Psoas muscle (tissue), 8 donors: ENCODE results near the gene SORL1. TPM values are rescaled to one million over a fixed set of nuclear protein-coding genes. Genes with fewer than 3 reads are reported as not detected.

Experiments
- ATAC-seq, 4 donors: fragments of 200-7000 bp; cut with Tn5 transposase; one replicate each; pipeline ENCODE4 v1.9.1; 2020; ENCODE audit warnings: moderate library complexity in 3 of 4, mild to moderate bottlenecking in 2 of 4
- DNase-seq, 2 donors: peaks; one replicate each; pipeline ENCODE4 v3.0.0-alpha.2; 2020
- H3K27ac ChIP-seq: fragments of 200-600 bp; one replicate; pipeline ENCODE4 v1.8.0; 2022
- H3K27me3 ChIP-seq, 3 donors: fragments of 200-600 bp in 1 of 3; one replicate each; pipeline versions ENCODE4 v1.6.1 to v1.8.0; 2013 to 2022; ENCODE audit warnings: low read length in 2 of 3, mild to moderate bottlenecking in 2 of 3, moderate library complexity in 1 of 3; ENCODE audit not compliant: insufficient read depth in 3 of 3
- H3K36me3 ChIP-seq, 2 donors: fragments of 200-600 bp in 1 of 2; one replicate each; pipeline versions ENCODE4 v1.6.1 to v1.8.0; 2013 to 2022; ENCODE audit warnings: low read depth in 1 of 2, mild to moderate bottlenecking in 1 of 2, moderate library complexity in 1 of 2; ENCODE audit not compliant: insufficient read depth in 1 of 2
- H3K4me1 ChIP-seq: fragments of 200-600 bp; one replicate; pipeline ENCODE4 v1.8.0; 2022
- H3K4me3 ChIP-seq: fragments of 200-600 bp; one replicate; pipeline ENCODE4 v1.8.0; 2022; ENCODE audit warnings: mild to moderate bottlenecking
- H3K9me3 ChIP-seq: fragments of 200-600 bp; one replicate; pipeline ENCODE4 v1.8.0; 2022
- CTCF ChIP-seq: fragments of 200-600 bp; IDR thresholded peaks from one replicate; pipeline ENCODE4 v1.8.0; 2022; ENCODE audit warnings: antibody characterized with exemption
- whole genome bisulfite sequencing, 3 donors: extraction: QIAGEN DNeasy Blood & Tissue Kit; methylation state at CpG; one replicate each; pipeline versions ENCODE4 v1.1.6 to v1.1.7; 2013; 5-methylcytosine and 5-hydroxymethylcytosine counted together
- intact Hi-C, 2 donors: fragments of 100-400 bp; cut with DNase I; formaldehyde crosslinking; loops; one replicate each; pipeline versions ENCODE4 v1.11.0 to v1.14.2; 2022
- polyA plus RNA-seq, 3 donors: library from polyadenylated mRNA; stranded (reverse); fragments of 200-250 nt; gene quantifications; one replicate each; pipeline ENCODE4 v1.2.3, GENCODE V29; 2013
- total RNA-seq, 4 donors: library from RNA; stranded (reverse); fragmentation: NEBNext Ultra II Directional in 2 of 4; extraction: Animal tissue kit (Norgen Biotek cat#: 25700) in 2 of 4; gene quantifications; one replicate each; pipeline versions ENCODE4 v1.2.1 to v1.2.4, GENCODE V29; 2021 to 2023
- donor health status: healthy with polysubstance abuse.
- donor health status: DM: no; HTN: no; CAD: no; lungs with moderate emphysema.
- donor health status: Bipolar disorder and iron deficiency.
- donor health status: healthy.
- donor health status: DM: yes; HTN: yes; CAD: no.
- donor health status: DM: no; HTN: no; CAD: no.
- donor health status: DM: no; HTN: no; CAD: no.
- donor health status: DM: yes; HTN: yes; CAD: no.

The SORL1 gene
- total and polyA plus RNA-seq, 7 donors = 0.07 to 3.3 (median 1.5) TPM

- Histone ChIP-seq H3K27me3 (no peaks in the 10 kb centered on the region), H3K4me1 (no peaks in the 10 kb centered on the region), H3K36me3 (no peaks in the 10 kb centered on the region), H3K27ac (no peak overlapping the region), H3K4me3 (no peak overlapping the region), H3K9me3 (peaks cover 7% of the 10 kb centered on the region)
- intact Hi-C loops = no loop called here
- ATAC-seq = peak in 1 of 4 donors; percentile 54
- no peak for TF ChIP-seq CTCF
- no peak for DNase-seq
- WGBS, 3 donors = 74 to 89% (median 83%) methylated on average over 4 of the region's 4 CpGs
These were observed 69.3 kb downstream of the SORL1 start for GRCh38 chr11:121521145-121522042.

GRCh38 chr11:121522043-121522941 is 70.2 kb downstream of the SORL1 start:
- WGBS, 3 donors = 72 to 88% (median 77%) methylated on average over 11 of the region's 11 CpGs
- Histone ChIP-seq H3K36me3 (no peaks in the 10 kb centered on the region), H3K9me3 (peaks cover 7% of the 10 kb centered on the region), H3K4me3 (no peak overlapping the region), H3K27me3 (no peaks in the 10 kb centered on the region), H3K27ac (no peak overlapping the region), H3K4me1 (no peaks in the 10 kb centered on the region)
- no peak for DNase-seq
- intact Hi-C loops = no loop called here
- no peak for TF ChIP-seq CTCF
- ATAC-seq = no peak

- 58 to 84% (median 68%) methylated on average over 13 of the region's 13 CpGs for WGBS, 3 donors
- DNase-seq (no peak), ATAC-seq (no peak)
- Histone ChIP-seq H3K9me3 (peaks cover 7% of the 10 kb centered on the region), H3K4me1 (no peaks in the 10 kb centered on the region), H3K4me3 (no peak overlapping the region), H3K36me3 (no peaks in the 10 kb centered on the region), H3K27ac (no peak overlapping the region), H3K27me3 (no peaks in the 10 kb centered on the region)
- intact Hi-C loops = no loop called here
- TF ChIP-seq CTCF = no peak
These were observed 71.6 kb downstream of the SORL1 start for GRCh38 chr11:121523581-121524232.

- ATAC-seq (no peak), DNase-seq (no peak)
- H3K36me3 ChIP-seq = no peaks in the 10 kb centered on the region
- H3K27me3 ChIP-seq = no peaks in the 10 kb centered on the region
- H3K4me1 ChIP-seq = no peaks in the 10 kb centered on the region
- 39 to 64% (median 40%) methylated on average over 4 of the region's 4 CpGs for WGBS, 3 donors
- intact Hi-C loops = no loop called here
- no peak for TF ChIP-seq CTCF
- peaks cover 7% of the 10 kb centered on the region for H3K9me3 ChIP-seq
- H3K4me3 ChIP-seq = no peak overlapping the region
- no peak overlapping the region for H3K27ac ChIP-seq
These were observed 72.1 kb downstream of the SORL1 start for GRCh38 chr11:121524233-121524631.
